Activated B cell treated with CpG ODN at 0.5 μM for 24 hours (primary cell): ENCODE results near the gene SLIT3. TPM values are rescaled to one million over a fixed set of nuclear protein-coding genes. Genes with fewer than 3 reads are reported as not detected.

Source experiments
- ATAC-seq: fragments of 200-7000 bp; cut with Tn5 transposase; one replicate; pipeline ENCODE4 v1.10.0; 2021; ENCODE audit warnings: low read depth, mild to moderate bottlenecking, moderate library complexity
- CTCF ChIA-PET: fragments of 350-600 bp; sonication (Branson Sonifier 250); formaldehyde crosslinking; loops from one replicate; lab custom pipeline; 2021; ENCODE audit warnings: antibody characterized with exemption; lab: Charles Lee
- POLR2A ChIA-PET: fragments of 350-600 bp; sonication (Branson Sonifier 250); formaldehyde crosslinking; loops from one replicate; lab custom pipeline; 2021; ENCODE audit warnings: antibody characterized with exemption; lab: Charles Lee
- DNase-seq: peaks from one replicate; pipeline ENCODE4 v3.0.0; 2022
- H3K27ac Mint-ChIP-seq: one replicate; pipeline ENCODE4 v1.8.0; 2020; ENCODE audit warnings: mixed read lengths
- H3K27me3 Mint-ChIP-seq: one replicate; pipeline ENCODE4 v1.8.0; 2021; ENCODE audit warnings: mixed read lengths
- H3K36me3 Mint-ChIP-seq: one replicate; pipeline ENCODE4 v1.8.0; 2021; ENCODE audit warnings: low read depth, mixed read lengths
- H3K4me1 Mint-ChIP-seq: one replicate; pipeline ENCODE4 v1.8.0; 2021; ENCODE audit warnings: mixed read lengths
- H3K4me3 Mint-ChIP-seq: one replicate; pipeline ENCODE4 v1.8.0; 2020; ENCODE audit warnings: mild to moderate bottlenecking, mixed read lengths
- H3K9me3 Mint-ChIP-seq: one replicate; pipeline ENCODE4 v1.8.0; 2020; ENCODE audit warnings: mixed read lengths
- CTCF ChIP-seq: fragments of 200-600 bp; IDR thresholded peaks from one replicate; pipeline ENCODE4 v1.8.0; 2022; ENCODE audit warnings: antibody characterized with exemption, mild to moderate bottlenecking
- intact Hi-C: fragments of 100-400 bp; cut with micrococcal nuclease; formaldehyde crosslinking; loops from one replicate; pipeline ENCODE4 v1.15.1; 2024
- total RNA-seq: library from RNA; stranded (reverse); gene quantifications from 2 replicates; pipeline ENCODE4 v1.2.3, GENCODE V29; 2022

The SLIT3 gene
- total RNA-seq, 1 donor from 2014 or later: not detected

GRCh38 chr5:169091396-169091980 lies 209.5 kb downstream of the SLIT3 start:
- H3K27ac Mint-ChIP-seq: no peak overlapping the region
- no peaks in the 10 kb centered on the region for H3K4me1 Mint-ChIP-seq
- no peaks in the 10 kb centered on the region for H3K27me3 Mint-ChIP-seq
- POLR2A ChIA-PET: no interaction called here
- no peak for TF ChIP-seq CTCF
- ATAC-seq (no peak), DNase-seq (no peak)
- no peaks in the 10 kb centered on the region for H3K9me3 Mint-ChIP-seq
- H3K4me3 Mint-ChIP-seq: no peak overlapping the region
- intact Hi-C loops: no loop called here
- H3K36me3 Mint-ChIP-seq: no peaks in the 10 kb centered on the region
- CTCF ChIA-PET: no interaction called here

- TF ChIP-seq CTCF: no peak
- DNase-seq: no peak
- ChIA-PET CTCF (no interaction called here), POLR2A (no interaction called here)
- Mint-ChIP-seq H3K9me3 (no peaks in the 10 kb centered on the region), H3K4me3 (no peak overlapping the region), H3K36me3 (no peaks in the 10 kb centered on the region), H3K27ac (no peak overlapping the region), H3K4me1 (no peaks in the 10 kb centered on the region), H3K27me3 (no peaks in the 10 kb centered on the region)
- ATAC-seq: no peak
- intact Hi-C loops: no loop called here
Measured at GRCh38 chr5:169089343-169089742, 211.6 kb downstream of the SLIT3 start.

GRCh38 chr5:169088028-169088725 lies 212.8 kb downstream of the SLIT3 start:
- no peaks in the 10 kb centered on the region for H3K27me3 Mint-ChIP-seq
- H3K4me3 Mint-ChIP-seq: no peak overlapping the region
- H3K27ac Mint-ChIP-seq: no peak overlapping the region
- intact Hi-C loops: no loop called here
- H3K36me3 Mint-ChIP-seq: no peaks in the 10 kb centered on the region
- TF ChIP-seq CTCF: no peak
- DNase-seq (no peak), ATAC-seq (no peak)
- ChIA-PET CTCF (no interaction called here), POLR2A (no interaction called here)
- H3K9me3 Mint-ChIP-seq: no peaks in the 10 kb centered on the region
- no peaks in the 10 kb centered on the region for H3K4me1 Mint-ChIP-seq

GRCh38 chr5:169085636-169086035 lies 215.3 kb downstream of the SLIT3 start:
- H3K36me3 Mint-ChIP-seq: no peaks in the 10 kb centered on the region
- intact Hi-C loops: no loop called here
- no peaks in the 10 kb centered on the region for H3K9me3 Mint-ChIP-seq
- no peaks in the 10 kb centered on the region for H3K27me3 Mint-ChIP-seq
- CTCF ChIA-PET: no interaction called here
- no peak overlapping the region for H3K4me3 Mint-ChIP-seq
- no peaks in the 10 kb centered on the region for H3K4me1 Mint-ChIP-seq
- DNase-seq (no peak), ATAC-seq (no peak)
- POLR2A ChIA-PET: no interaction called here
- no peak overlapping the region for H3K27ac Mint-ChIP-seq
- TF ChIP-seq CTCF: no peak

GRCh38 chr5:169085212-169085611 lies 215.7 kb downstream of the SLIT3 start:
- intact Hi-C loops: no loop called here
- TF ChIP-seq CTCF: no peak
- POLR2A ChIA-PET: no interaction called here
- CTCF ChIA-PET: no interaction called here
- Mint-ChIP-seq H3K4me3 (no peak overlapping the region), H3K27me3 (no peaks in the 10 kb centered on the region), H3K9me3 (no peaks in the 10 kb centered on the region), H3K36me3 (no peaks in the 10 kb centered on the region), H3K4me1 (no peaks in the 10 kb centered on the region), H3K27ac (no peak overlapping the region)
- ATAC-seq (no peak), DNase-seq (no peak)
